Stimulated activated naive B cell treated with anti-CD40 and anti-IgM and Interleukin-4, amounts not matched to agents 10 μg/mL and 1 μg/mL and 100 μg/mL, for 72 hours (primary cell): Measurements from ENCODE around the gene PHC2.

Experiments
- ATAC-seq, 2 donors: fragments of 150-1000 bp; cut with Tn5 transposase; replicated peaks; 2 replicates each; pipeline ENCODE4 v1.10.0; 2021; ENCODE audit warnings: moderate library complexity in 1 of 2
- DNase-seq: peaks from one replicate; pipeline ENCODE4 v3.0.0; 2021
- H3K27ac Mint-ChIP-seq: one replicate; pipeline ENCODE4 v1.8.0; 2022; ENCODE audit warnings: mild to moderate bottlenecking, mixed read lengths
- H3K27me3 Mint-ChIP-seq, 2 donors: one replicate each; pipeline ENCODE4 v1.8.0; 2022; ENCODE audit warnings: mixed read lengths in 2 of 2
- H3K36me3 Mint-ChIP-seq, 2 donors: one replicate each; pipeline ENCODE4 v1.8.0; 2022; ENCODE audit warnings: mixed read lengths in 2 of 2, mild to moderate bottlenecking in 1 of 2
- H3K4me1 Mint-ChIP-seq, 2 donors: one replicate each; pipeline ENCODE4 v1.8.0; 2022; ENCODE audit warnings: mixed read lengths in 2 of 2, mild to moderate bottlenecking in 1 of 2
- H3K4me3 Mint-ChIP-seq, 2 donors: one replicate each; pipeline ENCODE4 v1.8.0; 2022; ENCODE audit warnings: mild to moderate bottlenecking in 2 of 2, mixed read lengths in 2 of 2, moderate library complexity in 1 of 2
- H3K9me3 Mint-ChIP-seq, 2 donors: one replicate each; pipeline ENCODE4 v1.8.0; 2022; ENCODE audit warnings: mixed read lengths in 2 of 2, mild to moderate bottlenecking in 1 of 2

The PHC2 gene

GRCh38 chr1:33331444-33332356, 99.2 kb downstream of the PHC2 start:
- DNase-seq (no peak), ATAC-seq (peak; percentile 81 to 94)
- peaks cover 38 to 61% of the 10 kb centered on the region in 2 donors for H3K36me3 Mint-ChIP-seq
- H3K27me3 Mint-ChIP-seq = no peaks in the 10 kb centered on the region
- H3K27ac Mint-ChIP-seq = peak overlapping the region; percentile 66
- H3K9me3 Mint-ChIP-seq = no peaks in the 10 kb centered on the region
- peaks cover 18 to 34% of the 10 kb centered on the region in 2 donors for H3K4me1 Mint-ChIP-seq
- no peak overlapping the region for H3K4me3 Mint-ChIP-seq

DNA sequence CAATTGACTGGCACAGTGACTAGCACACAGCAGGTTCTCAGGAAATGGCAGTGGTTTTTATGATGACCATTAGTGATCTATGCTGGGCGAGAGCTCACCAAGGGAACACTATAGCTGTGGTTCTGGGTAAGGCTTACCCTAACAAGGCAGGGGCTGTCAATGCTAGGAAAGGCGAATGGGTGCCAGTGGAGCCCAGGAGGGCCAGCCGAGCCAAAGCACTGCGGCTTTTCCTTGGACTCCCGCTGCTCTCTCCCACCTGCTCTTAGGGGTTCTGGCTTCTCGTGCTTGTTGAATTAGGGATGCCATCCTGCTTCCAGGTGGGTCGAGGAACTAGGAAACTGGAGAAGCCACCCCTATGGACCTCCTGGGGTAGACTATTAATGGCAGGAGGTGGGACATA, 100.0 kb downstream of the PHC2 start:
- Mint-ChIP-seq H3K27me3 (no peaks in the 10 kb centered on the region), H3K4me3 (no peak overlapping the region)

DNA sequence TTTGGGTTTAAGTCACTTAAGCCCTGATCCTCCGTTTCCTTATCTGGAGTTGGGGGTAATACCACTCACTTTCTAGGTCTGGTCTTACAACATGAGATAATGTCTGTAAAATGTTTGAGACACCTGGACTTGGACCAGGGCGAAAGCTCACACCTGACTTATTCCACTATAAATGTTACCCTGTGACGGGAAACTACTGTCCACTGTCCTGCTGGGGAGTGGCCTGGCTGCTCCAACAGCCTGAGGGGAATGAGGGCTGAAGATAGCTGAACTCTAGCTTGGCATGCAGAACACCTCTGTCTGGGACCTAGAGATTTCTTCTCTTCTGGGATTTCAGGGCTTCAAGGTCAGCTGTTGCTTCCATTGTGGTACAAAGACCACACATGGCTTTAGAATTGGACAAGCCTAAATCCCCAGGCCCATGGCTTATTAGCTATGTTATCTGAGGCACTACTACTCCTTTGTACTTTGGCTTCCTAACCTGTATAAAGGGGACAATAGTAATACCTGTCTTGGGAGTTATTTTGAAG, 100.5 kb downstream of the PHC2 start:
- Mint-ChIP-seq H3K27ac (no peak overlapping the region), H3K9me3 (no peaks in the 10 kb centered on the region), H3K36me3 (peaks cover 46 to 70% of the 10 kb centered on the region in 2 donors), H3K4me3 (no peak overlapping the region), H3K4me1 (peaks cover 16 to 29% of the 10 kb centered on the region in 2 donors), H3K27me3 (no peaks in the 10 kb centered on the region)
- ATAC-seq = no peak
- DNase-seq = no peak

More for the DNA sequence above, 100.0 kb downstream of the PHC2 start:
- ATAC-seq = no peak
- no peak overlapping the region for H3K27ac Mint-ChIP-seq
- peaks cover 41 to 65% of the 10 kb centered on the region in 2 donors for H3K36me3 Mint-ChIP-seq
- H3K4me1 Mint-ChIP-seq = peaks cover 16 to 29% of the 10 kb centered on the region in 2 donors
- H3K9me3 Mint-ChIP-seq = no peaks in the 10 kb centered on the region
- DNase-seq = no peak

DNA sequence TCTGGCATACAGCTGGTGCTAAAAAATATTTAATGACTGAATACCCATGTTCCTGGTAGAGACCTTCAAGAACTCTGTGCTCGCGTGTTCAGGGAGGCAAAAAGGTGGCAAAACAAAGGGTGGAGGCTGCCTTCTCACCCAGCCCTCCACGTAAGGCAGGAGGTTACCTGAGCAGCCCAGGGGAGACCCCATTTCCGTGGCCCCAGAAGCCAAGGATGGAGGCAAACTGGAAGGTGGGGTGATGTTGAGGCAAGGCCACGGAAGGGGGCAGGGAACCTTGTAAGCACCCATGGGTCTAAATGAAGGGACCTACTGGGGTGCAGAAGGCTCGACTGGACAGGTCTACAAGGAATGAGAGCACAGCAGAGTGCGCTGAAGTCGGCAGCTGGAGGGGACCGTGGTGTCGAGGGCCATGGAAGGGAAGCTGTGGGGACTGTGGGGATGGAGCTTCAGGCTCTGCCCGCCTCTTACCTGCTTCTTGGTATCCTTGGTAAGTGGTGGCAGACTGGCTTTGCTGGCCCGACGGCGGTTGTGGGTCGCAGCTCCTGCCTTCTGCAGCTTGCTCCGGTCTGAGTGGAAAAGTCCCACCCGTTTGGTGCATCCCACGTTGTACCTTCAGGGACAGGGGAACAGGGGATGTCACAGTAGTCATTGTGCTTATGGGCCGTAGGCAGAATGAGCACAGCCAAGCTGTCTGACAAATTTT, 101.1 kb downstream of the PHC2 start:
- Mint-ChIP-seq H3K9me3 (no peaks in the 10 kb centered on the region), H3K27me3 (no peaks in the 10 kb centered on the region), H3K4me1 (peaks cover 13 to 23% of the 10 kb centered on the region in 2 donors), H3K36me3 (peaks cover 49 to 71% of the 10 kb centered on the region in 2 donors), H3K4me3 (no peak overlapping the region), H3K27ac (peak overlapping the region; percentile 27)
- DNase-seq = no peak
- ATAC-seq = no peak

- peaks cover 13 to 23% of the 10 kb centered on the region in 2 donors for H3K4me1 Mint-ChIP-seq
- no peaks in the 10 kb centered on the region for H3K27me3 Mint-ChIP-seq
- peaks cover 49 to 79% of the 10 kb centered on the region in 2 donors for H3K36me3 Mint-ChIP-seq
- no peak for DNase-seq
- H3K9me3 Mint-ChIP-seq = no peaks in the 10 kb centered on the region
- ATAC-seq = no peak
- H3K4me3 Mint-ChIP-seq = no peak overlapping the region
- no peak overlapping the region for H3K27ac Mint-ChIP-seq
Observed at GRCh38 chr1:33328817-33329216, 102.1 kb downstream of the PHC2 start.

GRCh38 chr1:33327587-33328325, 103.1 kb downstream of the PHC2 start:
- Mint-ChIP-seq H3K27ac (no peak overlapping the region), H3K9me3 (no peaks in the 10 kb centered on the region), H3K4me1 (peaks cover 16 to 19% of the 10 kb centered on the region in 2 donors), H3K4me3 (no peak overlapping the region), H3K27me3 (no peaks in the 10 kb centered on the region), H3K36me3 (peaks cover 43 to 84% of the 10 kb centered on the region in 2 donors)
- no peak for ATAC-seq
- no peak for DNase-seq

- no peak for DNase-seq
- no peaks in the 10 kb centered on the region for H3K27me3 Mint-ChIP-seq
- H3K4me1 Mint-ChIP-seq = peaks cover 8 to 10% of the 10 kb centered on the region in 2 donors
- H3K36me3 Mint-ChIP-seq = peaks cover 38 to 74% of the 10 kb centered on the region in 2 donors
- H3K27ac Mint-ChIP-seq = no peak overlapping the region
- ATAC-seq = no peak
- H3K4me3 Mint-ChIP-seq = no peak overlapping the region
- no peaks in the 10 kb centered on the region for H3K9me3 Mint-ChIP-seq
Observed at GRCh38 chr1:33326785-33327184, 104.1 kb downstream of the PHC2 start.

DNA sequence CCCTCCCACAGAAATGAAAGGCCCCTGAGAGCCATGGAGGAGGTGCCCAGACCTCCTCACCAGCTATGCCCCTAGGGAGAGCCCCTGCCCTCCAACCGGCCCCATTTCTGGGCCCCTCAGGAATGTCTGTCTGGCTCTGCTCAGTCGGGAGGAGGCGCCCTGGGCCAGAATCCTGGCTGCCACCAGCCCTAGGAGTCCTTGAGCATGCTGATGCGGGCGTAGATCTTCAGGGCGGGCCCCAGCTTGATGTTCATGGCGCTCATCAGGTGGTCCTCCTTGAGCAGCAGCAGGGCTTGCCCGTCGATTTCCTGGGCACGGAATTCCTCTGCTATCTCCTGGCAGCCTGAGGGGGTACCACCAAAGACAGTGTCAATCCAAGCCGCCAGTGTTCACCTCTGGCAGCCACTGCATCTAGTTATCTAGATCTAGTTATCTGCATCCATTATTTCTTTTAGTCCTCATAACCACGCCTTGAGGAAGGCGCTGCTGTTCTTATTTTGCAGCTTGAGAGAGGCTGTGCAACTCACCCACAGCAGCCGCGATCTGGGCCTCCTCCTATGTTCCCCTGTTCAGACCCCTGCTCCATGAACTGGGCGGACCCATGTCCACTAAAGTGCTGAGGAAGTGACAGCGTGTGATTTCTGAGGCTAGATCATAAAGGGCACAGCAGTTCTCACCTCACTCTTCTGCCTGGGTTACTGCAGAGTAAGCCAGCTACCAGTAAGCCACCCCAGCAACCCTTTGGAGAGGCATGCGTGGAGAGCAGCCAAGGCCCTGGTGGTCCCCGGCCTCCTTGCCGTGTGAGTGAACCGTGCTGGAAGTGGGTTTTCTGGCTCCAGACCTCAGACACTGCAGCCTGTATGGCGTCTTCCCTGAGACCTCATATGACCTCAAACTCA, 106.0 kb downstream of the PHC2 start:
- Mint-ChIP-seq H3K4me3 (no peak overlapping the region), H3K36me3 (peaks cover 31 to 60% of the 10 kb centered on the region in 2 donors), H3K27me3 (no peaks in the 10 kb centered on the region), H3K4me1 (peaks cover 0 to 3% of the 10 kb centered on the region in 2 donors), H3K27ac (peak overlapping the region; percentile 20), H3K9me3 (no peaks in the 10 kb centered on the region)
- DNase-seq = no peak
- no peak for ATAC-seq

GRCh38 chr1:33323663-33324477, 107.0 kb downstream of the PHC2 start:
- H3K4me1 Mint-ChIP-seq = peaks cover 0 to 3% of the 10 kb centered on the region in 2 donors
- peak overlapping the region; percentile 67 for H3K27ac Mint-ChIP-seq
- H3K9me3 Mint-ChIP-seq = no peaks in the 10 kb centered on the region
- H3K4me3 Mint-ChIP-seq = no peak overlapping the region
- H3K27me3 Mint-ChIP-seq = no peaks in the 10 kb centered on the region
- no peak for DNase-seq
- no peak for ATAC-seq
- peaks cover 22 to 50% of the 10 kb centered on the region in 2 donors for H3K36me3 Mint-ChIP-seq

GRCh38 chr1:33322870-33323585, 107.9 kb downstream of the PHC2 start:
- Mint-ChIP-seq H3K27ac (no peak overlapping the region), H3K36me3 (peaks cover 14 to 41% of the 10 kb centered on the region in 2 donors), H3K4me1 (peaks cover 0 to 3% of the 10 kb centered on the region in 2 donors), H3K9me3 (no peaks in the 10 kb centered on the region), H3K27me3 (no peaks in the 10 kb centered on the region), H3K4me3 (no peak overlapping the region)
- ATAC-seq (peak in 1 of 2 donors; percentile 52), DNase-seq (no peak)

GRCh38 chr1:33322109-33322508, 108.8 kb downstream of the PHC2 start:
- ATAC-seq (no peak), DNase-seq (no peak)
- Mint-ChIP-seq H3K4me1 (peaks cover 0 to 3% of the 10 kb centered on the region in 2 donors), H3K36me3 (peaks cover 13 to 38% of the 10 kb centered on the region in 2 donors), H3K27me3 (no peaks in the 10 kb centered on the region), H3K27ac (no peak overlapping the region), H3K4me3 (no peak overlapping the region), H3K9me3 (no peaks in the 10 kb centered on the region)

DNA sequence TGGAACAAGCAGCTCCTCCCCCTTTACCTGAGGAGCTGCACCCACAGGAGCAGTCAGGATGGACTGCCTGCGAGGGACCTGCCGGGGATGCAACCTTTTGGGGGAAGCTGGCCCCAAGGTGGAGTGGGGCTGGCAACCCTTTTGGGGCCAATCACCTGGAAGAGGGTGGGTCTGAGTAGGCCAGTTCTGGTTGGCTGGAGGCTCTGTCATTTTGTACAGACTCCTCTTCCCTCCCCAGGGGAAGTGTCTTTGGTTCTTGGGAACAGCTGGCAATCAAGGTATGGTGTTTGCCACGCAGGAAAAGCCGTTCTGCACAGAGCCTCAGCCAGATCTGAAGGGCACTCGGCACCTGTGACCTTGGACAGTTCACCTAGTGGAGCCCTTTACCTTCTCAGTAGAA, 109.7 kb downstream of the PHC2 start:
- peaks cover 0 to 6% of the 10 kb centered on the region in 2 donors for H3K27me3 Mint-ChIP-seq
- H3K4me1 Mint-ChIP-seq = peaks cover 0 to 3% of the 10 kb centered on the region in 2 donors
- no peak for DNase-seq
- peaks cover 9 to 32% of the 10 kb centered on the region in 2 donors for H3K36me3 Mint-ChIP-seq
- no peaks in the 10 kb centered on the region for H3K9me3 Mint-ChIP-seq
- H3K4me3 Mint-ChIP-seq = no peak overlapping the region
- ATAC-seq = no peak
- no peak overlapping the region for H3K27ac Mint-ChIP-seq
